ENCODE results near the gene TSPAN9.
"Not testable (repeated sequence)": the region's sequence is repeated elsewhere in the genome, so short reads cannot be mapped to it uniquely, and the experiment has no call there.

TSPAN9 gene

GRCh38 chr12:3055704-3056467 is 21.3 kb upstream of the TSPAN9 start:
- WGBS, 2 experiments, result 81 to 82% methylated on average over 8 of the region's 8 CpGs

GRCh38 chr12:3061059-3061458 is 16.1 kb upstream of the TSPAN9 start:
- no peaks in the 10 kb centered on the region for H3K36me3 ChIP-seq (ENCODE audit: control insufficient read depth, insufficient read depth, low read length)
- H3K4me1 ChIP-seq (ENCODE audit: control insufficient read depth, insufficient read depth, low read length), result no peaks in the 10 kb centered on the region
- H3K4me3 ChIP-seq (ENCODE audit: insufficient read depth, low read depth, low read length), result no peak overlapping the region
- H3K9me3 ChIP-seq (ENCODE audit: control insufficient read depth, low read length), result no peaks in the 10 kb centered on the region
- H3K27me3 ChIP-seq (ENCODE audit: control insufficient read depth, insufficient read depth, low read length, poor library complexity, severe bottlenecking), result no peaks in the 10 kb centered on the region
- no peak overlapping the region for H3K27ac ChIP-seq (ENCODE audit: insufficient read depth, low read depth, low read length, poor library complexity, severe bottlenecking)
- 87 to 90% methylated on average over 5 of the region's 5 CpGs for WGBS, 2 experiments

More at GRCh38 chr12:3055704-3056467, 21.3 kb upstream of the TSPAN9 start:
- Histone ChIP-seq H3K4me1 (ENCODE audit: control insufficient read depth, insufficient read depth, low read length) (peaks cover 10% of the 10 kb centered on the region), H3K27me3 (ENCODE audit: control insufficient read depth, insufficient read depth, low read length, poor library complexity, severe bottlenecking) (no peaks in the 10 kb centered on the region), H3K27ac (ENCODE audit: insufficient read depth, low read depth, low read length, poor library complexity, severe bottlenecking) (peak overlapping the region; percentile 60), H3K4me3 (ENCODE audit: insufficient read depth, low read depth, low read length) (no peak overlapping the region), H3K36me3 (ENCODE audit: control insufficient read depth, insufficient read depth, low read length) (no peaks in the 10 kb centered on the region), H3K9me3 (ENCODE audit: control insufficient read depth, low read length) (no peaks in the 10 kb centered on the region)

GRCh38 chr12:3061501-3062215 is 15.5 kb upstream of the TSPAN9 start:
- Histone ChIP-seq H3K4me3 (ENCODE audit: insufficient read depth, low read depth, low read length) (no peak overlapping the region), H3K27ac (ENCODE audit: insufficient read depth, low read depth, low read length, poor library complexity, severe bottlenecking) (no peak overlapping the region), H3K36me3 (ENCODE audit: control insufficient read depth, insufficient read depth, low read length) (no peaks in the 10 kb centered on the region), H3K4me1 (ENCODE audit: control insufficient read depth, insufficient read depth, low read length) (no peaks in the 10 kb centered on the region), H3K9me3 (ENCODE audit: control insufficient read depth, low read length) (no peaks in the 10 kb centered on the region), H3K27me3 (ENCODE audit: control insufficient read depth, insufficient read depth, low read length, poor library complexity, severe bottlenecking) (no peaks in the 10 kb centered on the region)
- 86 to 91% methylated on average over 3 of the region's 3 CpGs for WGBS, 2 experiments

- Histone ChIP-seq H3K27ac (ENCODE audit: insufficient read depth, low read depth, low read length, poor library complexity, severe bottlenecking) (no peak overlapping the region), H3K36me3 (ENCODE audit: control insufficient read depth, insufficient read depth, low read length) (no peaks in the 10 kb centered on the region), H3K4me1 (ENCODE audit: control insufficient read depth, insufficient read depth, low read length) (no peaks in the 10 kb centered on the region), H3K9me3 (ENCODE audit: control insufficient read depth, low read length) (no peaks in the 10 kb centered on the region), H3K4me3 (ENCODE audit: insufficient read depth, low read depth, low read length) (no peak overlapping the region), H3K27me3 (ENCODE audit: control insufficient read depth, insufficient read depth, low read length, poor library complexity, severe bottlenecking) (no peaks in the 10 kb centered on the region)
- WGBS, 2 experiments, result 79 to 84% methylated on average over 2 of the region's 2 CpGs
These were observed 11.9 kb upstream of the TSPAN9 start for GRCh38 chr12:3065300-3065699.

GRCh38 chr12:3065846-3066245 is 11.3 kb upstream of the TSPAN9 start:
- H3K27me3 ChIP-seq (ENCODE audit: control insufficient read depth, insufficient read depth, low read length, poor library complexity, severe bottlenecking); H3K9me3 ChIP-seq (ENCODE audit: control insufficient read depth, low read length): not testable (repeated sequence)
- WGBS, 2 experiments, result 81 to 90% methylated on average over 3 of the region's 3 CpGs

GRCh38 chr12:3069714-3070113 is 7.5 kb upstream of the TSPAN9 start:
- Histone ChIP-seq H3K27ac (ENCODE audit: insufficient read depth, low read depth, low read length, poor library complexity, severe bottlenecking) (no peak overlapping the region), H3K4me1 (ENCODE audit: control insufficient read depth, insufficient read depth, low read length) (peaks cover 8% of the 10 kb centered on the region), H3K9me3 (ENCODE audit: control insufficient read depth, low read length) (no peaks in the 10 kb centered on the region), H3K36me3 (ENCODE audit: control insufficient read depth, insufficient read depth, low read length) (no peaks in the 10 kb centered on the region), H3K27me3 (ENCODE audit: control insufficient read depth, insufficient read depth, low read length, poor library complexity, severe bottlenecking) (no peaks in the 10 kb centered on the region), H3K4me3 (ENCODE audit: insufficient read depth, low read depth, low read length) (no peak overlapping the region)
- WGBS, 2 experiments, result 88 to 93% methylated on average over 4 of the region's 4 CpGs

More at GRCh38 chr12:3065846-3066245, 11.3 kb upstream of the TSPAN9 start:
- not testable (repeated sequence) for H3K4me1 ChIP-seq (ENCODE audit: control insufficient read depth, insufficient read depth, low read length); H3K27ac ChIP-seq (ENCODE audit: insufficient read depth, low read depth, low read length, poor library complexity, severe bottlenecking); H3K36me3 ChIP-seq (ENCODE audit: control insufficient read depth, insufficient read depth, low read length); H3K4me3 ChIP-seq (ENCODE audit: insufficient read depth, low read depth, low read length)

- H3K4me3 ChIP-seq (ENCODE audit: insufficient read depth, low read depth, low read length), result no peak overlapping the region
- WGBS, 2 experiments, result 94 to 96% methylated on average over 8 of the region's 8 CpGs
- no peaks in the 10 kb centered on the region for H3K9me3 ChIP-seq (ENCODE audit: control insufficient read depth, low read length)
- no peak overlapping the region for H3K27ac ChIP-seq (ENCODE audit: insufficient read depth, low read depth, low read length, poor library complexity, severe bottlenecking)
- H3K36me3 ChIP-seq (ENCODE audit: control insufficient read depth, insufficient read depth, low read length), result no peaks in the 10 kb centered on the region
- peaks cover 8% of the 10 kb centered on the region for H3K4me1 ChIP-seq (ENCODE audit: control insufficient read depth, insufficient read depth, low read length)
- peaks cover 10% of the 10 kb centered on the region for H3K27me3 ChIP-seq (ENCODE audit: control insufficient read depth, insufficient read depth, low read length, poor library complexity, severe bottlenecking)
These were observed 6.1 kb upstream of the TSPAN9 start for GRCh38 chr12:3071107-3071506.

- Histone ChIP-seq H3K27ac (ENCODE audit: insufficient read depth, low read depth, low read length, poor library complexity, severe bottlenecking) (no peak overlapping the region), H3K36me3 (ENCODE audit: control insufficient read depth, insufficient read depth, low read length) (no peaks in the 10 kb centered on the region), H3K4me1 (ENCODE audit: control insufficient read depth, insufficient read depth, low read length) (peaks cover 8% of the 10 kb centered on the region), H3K9me3 (ENCODE audit: control insufficient read depth, low read length) (no peaks in the 10 kb centered on the region), H3K4me3 (ENCODE audit: insufficient read depth, low read depth, low read length) (no peak overlapping the region), H3K27me3 (ENCODE audit: control insufficient read depth, insufficient read depth, low read length, poor library complexity, severe bottlenecking) (peaks cover 16% of the 10 kb centered on the region)
- WGBS, 2 experiments, result 94% methylated on average over 25 of the region's 25 CpGs
These were observed 5.5 kb upstream of the TSPAN9 start for GRCh38 chr12:3071710-3072109.

- peaks cover 31% of the 10 kb centered on the region for H3K27me3 ChIP-seq (ENCODE audit: control insufficient read depth, insufficient read depth, low read length, poor library complexity, severe bottlenecking)
- no peaks in the 10 kb centered on the region for H3K9me3 ChIP-seq (ENCODE audit: control insufficient read depth, low read length)
- no peaks in the 10 kb centered on the region for H3K36me3 ChIP-seq (ENCODE audit: control insufficient read depth, insufficient read depth, low read length)
- H3K4me1 ChIP-seq (ENCODE audit: control insufficient read depth, insufficient read depth, low read length), result peaks cover 8% of the 10 kb centered on the region
- H3K27ac ChIP-seq (ENCODE audit: insufficient read depth, low read depth, low read length, poor library complexity, severe bottlenecking), result no peak overlapping the region
- no peak overlapping the region for H3K4me3 ChIP-seq (ENCODE audit: insufficient read depth, low read depth, low read length)
- 36 to 40% methylated on average over 12 to 13 of the region's 13 CpGs for WGBS, 2 experiments
These were observed 3.5 kb upstream of the TSPAN9 start for GRCh38 chr12:3073438-3074250.

- Histone ChIP-seq H3K36me3 (ENCODE audit: control insufficient read depth, insufficient read depth, low read length) (no peaks in the 10 kb centered on the region), H3K4me1 (ENCODE audit: control insufficient read depth, insufficient read depth, low read length) (peaks cover 8% of the 10 kb centered on the region), H3K27me3 (ENCODE audit: control insufficient read depth, insufficient read depth, low read length, poor library complexity, severe bottlenecking) (peaks cover 31% of the 10 kb centered on the region), H3K4me3 (ENCODE audit: insufficient read depth, low read depth, low read length) (no peak overlapping the region), H3K9me3 (ENCODE audit: control insufficient read depth, low read length) (no peaks in the 10 kb centered on the region), H3K27ac (ENCODE audit: insufficient read depth, low read depth, low read length, poor library complexity, severe bottlenecking) (no peak overlapping the region)
- 93 to 94% methylated on average over 6 of the region's 6 CpGs for WGBS, 2 experiments
These were observed 1.9 kb upstream of the TSPAN9 start for GRCh38 chr12:3075315-3075714.

Measured in ectodermal cell (in vitro differentiated cells).